ENCODE data around the gene IYD.
"Not testable (repeated sequence)": the region's sequence is repeated elsewhere in the genome, so short reads cannot be mapped to it uniquely, and the experiment has no call there.

Gene IYD

DNA sequence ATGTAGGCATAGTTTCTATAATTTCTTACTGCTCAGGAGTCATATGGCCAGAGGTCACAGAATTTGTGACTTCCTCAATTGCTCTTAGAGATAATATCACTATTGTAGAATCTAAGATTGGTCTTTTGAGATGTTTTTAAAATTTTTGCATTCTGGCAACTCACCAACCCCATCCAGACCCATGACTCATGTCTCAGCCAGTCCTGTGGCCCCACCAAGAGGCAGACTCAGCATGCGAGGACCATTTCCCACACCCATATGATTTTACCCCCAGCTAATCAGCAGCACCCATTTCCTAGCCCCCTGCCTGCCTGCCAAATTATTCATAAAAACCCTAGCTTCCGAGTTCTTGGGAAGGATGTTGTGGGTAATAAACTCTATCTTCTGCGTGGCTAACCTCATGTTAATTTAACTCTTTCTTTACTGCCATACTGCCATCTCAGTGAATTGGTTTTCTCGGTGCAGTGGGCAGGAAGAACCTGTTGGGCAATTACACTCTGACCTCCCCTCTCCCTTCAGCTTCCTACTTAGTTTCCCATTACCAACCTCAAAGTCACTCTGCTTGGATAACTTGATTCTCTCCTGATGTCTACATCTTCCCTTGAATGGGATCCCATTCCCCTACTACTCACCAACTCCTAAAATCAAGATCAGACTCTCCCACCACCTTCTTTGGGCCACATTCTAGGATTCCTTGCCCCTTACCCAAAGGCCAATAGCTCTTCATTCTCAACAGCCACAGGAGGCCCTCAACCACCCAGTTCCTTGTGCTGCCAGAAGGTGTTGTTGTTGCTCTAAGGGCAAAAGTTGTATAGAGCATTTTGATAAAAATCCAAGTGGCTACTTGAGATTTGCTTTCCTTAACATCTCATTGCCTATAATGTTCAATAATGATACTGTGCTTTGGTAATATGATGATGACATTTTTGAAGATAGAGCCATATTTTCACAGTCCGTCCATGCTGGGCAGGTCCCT lies 16.2 kb upstream of the IYD start:
- DNase-seq (ENCODE audit: low spot score) = peak; percentile 19

DNA sequence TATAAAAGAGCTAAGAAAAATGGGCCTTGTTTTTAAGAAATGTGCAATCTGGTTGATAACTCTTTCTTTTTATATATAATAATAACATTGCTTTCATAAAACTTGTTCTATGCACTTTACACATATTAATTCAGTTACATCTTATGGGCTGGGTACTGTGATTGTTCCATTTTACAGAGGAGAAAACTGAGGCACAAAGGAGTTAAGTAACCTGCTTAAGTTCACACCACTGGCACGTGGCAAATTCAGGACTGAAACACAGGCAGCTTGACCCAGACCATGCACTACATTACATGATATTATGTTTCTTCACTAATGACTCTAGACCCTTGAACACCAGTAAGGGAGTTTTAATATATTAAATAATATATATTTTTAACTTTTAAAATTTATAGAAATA lies 15.4 kb upstream of the IYD start:
- DNase-seq (ENCODE audit: low spot score) = no peak

DNA sequence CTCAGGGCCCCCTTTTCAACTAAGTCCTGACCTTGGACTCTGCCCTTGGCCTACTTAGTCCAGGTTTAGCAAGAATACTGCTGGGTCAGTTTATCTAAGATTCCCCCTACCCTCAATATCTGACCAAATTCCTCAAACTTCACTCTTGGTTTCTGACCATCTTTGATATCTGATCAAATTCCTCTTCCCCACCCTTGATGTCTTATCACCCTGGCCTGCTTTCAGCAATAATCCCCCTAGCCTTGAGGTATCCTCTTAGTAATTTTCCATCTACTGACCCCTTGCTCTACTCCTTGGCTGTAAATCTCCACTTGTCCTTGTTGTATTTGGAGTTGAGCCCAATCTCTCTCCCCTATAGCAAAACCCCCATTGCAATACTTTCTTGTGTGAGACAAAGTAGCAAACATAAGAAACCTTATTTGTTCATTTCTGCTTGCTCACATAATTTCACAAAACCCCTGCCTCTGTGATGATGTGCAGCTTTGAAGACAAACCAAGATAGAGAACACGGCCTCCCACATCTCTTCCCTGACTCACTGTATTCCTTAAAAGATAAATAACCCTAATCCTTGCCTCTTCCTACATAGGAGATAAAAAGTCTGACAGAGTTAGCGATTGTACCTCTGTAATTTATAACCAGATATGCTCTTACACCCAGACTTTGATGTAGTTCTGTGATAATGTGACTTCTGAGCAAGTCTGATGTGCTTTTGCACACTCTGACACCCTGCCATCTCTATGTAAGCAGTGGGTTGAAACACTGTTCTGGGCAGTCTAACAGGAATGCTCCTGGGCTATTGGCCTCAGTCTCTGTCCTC lies 13.8 kb upstream of the IYD start:
- DNase-seq (ENCODE audit: low spot score) = no peak

DNA sequence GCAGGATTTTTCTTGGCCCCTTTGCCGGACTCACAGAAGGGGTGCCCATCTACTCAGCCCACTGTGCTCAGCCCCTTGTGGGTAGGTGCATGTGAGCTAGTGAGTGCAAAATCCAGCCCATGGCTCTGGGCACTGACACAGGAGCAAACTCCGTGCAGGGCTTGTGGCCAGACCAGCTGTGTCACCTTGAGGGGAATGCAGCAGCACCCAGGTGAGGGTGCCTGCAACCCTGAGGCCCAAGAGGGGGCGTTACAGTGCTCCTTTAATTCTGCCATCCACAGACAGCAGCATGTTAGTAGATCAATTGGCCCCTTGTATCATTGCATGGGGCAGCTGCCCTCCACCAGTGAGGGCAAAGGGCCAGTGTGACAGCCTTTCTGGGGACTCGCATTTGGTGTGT lies 12.9 kb upstream of the IYD start:
- no peak for DNase-seq (ENCODE audit: low spot score)

DNA sequence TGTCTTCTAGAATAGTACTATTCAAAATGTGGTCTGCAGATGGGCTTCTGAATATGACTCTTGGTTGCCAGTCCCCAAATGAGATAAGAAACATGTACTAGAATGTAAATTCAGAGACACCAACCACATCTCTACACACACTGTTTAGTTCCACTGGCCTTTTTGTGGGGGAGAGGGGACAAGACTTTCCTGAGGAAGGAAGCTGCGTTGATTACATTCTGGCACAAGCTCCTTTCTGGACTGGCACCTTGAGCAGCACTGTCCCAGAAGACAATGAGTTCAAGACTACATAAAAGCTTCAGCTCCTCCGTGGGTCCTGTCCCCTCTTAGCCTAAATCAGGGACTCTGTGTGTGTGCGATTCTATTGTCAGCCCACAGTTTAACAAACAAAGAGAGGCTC lies 6.9 kb upstream of the IYD start:
- DNase-seq (ENCODE audit: low spot score) = no peak

DNA sequence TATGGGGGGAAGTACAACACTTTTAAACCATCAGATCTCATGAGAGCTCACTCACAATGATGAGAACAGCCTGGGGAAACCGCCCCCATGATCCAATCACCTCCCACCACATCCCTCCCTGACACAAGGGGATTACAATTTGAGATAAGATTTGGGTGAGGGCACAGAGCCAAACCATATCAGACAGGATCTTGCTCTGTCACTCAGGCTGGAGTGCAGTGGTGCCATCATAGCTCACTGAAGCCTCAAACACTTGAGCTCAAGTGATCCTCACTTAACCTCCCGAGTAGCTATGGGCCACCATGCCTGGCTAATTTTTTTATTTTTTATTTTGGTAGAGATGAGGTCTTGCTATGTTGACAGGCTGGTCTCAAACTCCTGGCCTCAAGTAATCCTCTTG lies 5.1 kb upstream of the IYD start:
- DNase-seq (ENCODE audit: low spot score) = no peak

DNA sequence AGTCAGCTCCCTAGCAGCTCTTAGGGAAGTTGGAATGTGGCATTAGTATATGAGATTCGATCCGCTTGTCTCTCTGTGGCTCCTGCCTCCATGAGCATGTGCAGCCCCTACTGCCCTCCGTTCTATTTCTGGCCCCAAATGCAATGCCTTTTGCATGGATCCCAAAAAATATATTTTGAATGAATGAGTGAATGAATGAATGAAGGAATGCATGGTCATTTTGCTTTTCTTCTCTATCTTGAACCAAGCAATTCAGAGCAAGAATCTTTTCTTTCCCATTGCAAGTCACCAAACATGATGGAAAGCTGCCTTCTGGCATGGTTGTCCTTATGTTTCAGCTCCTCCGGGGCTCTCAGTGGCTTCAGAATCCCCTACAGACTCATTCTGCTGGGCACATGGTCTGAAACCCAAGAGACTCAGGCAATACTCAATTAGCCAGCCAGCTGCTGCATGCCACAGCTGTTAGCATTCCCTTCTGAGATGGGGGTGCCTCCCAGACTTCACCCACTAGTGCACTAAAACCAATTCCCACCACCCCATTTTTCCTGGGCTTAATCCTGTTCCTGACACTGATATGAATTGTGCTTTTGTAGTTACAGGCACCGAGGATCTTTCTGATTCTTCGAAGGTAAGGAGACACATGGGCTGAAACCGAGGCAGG lies 2.6 kb upstream of the IYD start:
- DNase-seq (ENCODE audit: low spot score) = no peak

DNA sequence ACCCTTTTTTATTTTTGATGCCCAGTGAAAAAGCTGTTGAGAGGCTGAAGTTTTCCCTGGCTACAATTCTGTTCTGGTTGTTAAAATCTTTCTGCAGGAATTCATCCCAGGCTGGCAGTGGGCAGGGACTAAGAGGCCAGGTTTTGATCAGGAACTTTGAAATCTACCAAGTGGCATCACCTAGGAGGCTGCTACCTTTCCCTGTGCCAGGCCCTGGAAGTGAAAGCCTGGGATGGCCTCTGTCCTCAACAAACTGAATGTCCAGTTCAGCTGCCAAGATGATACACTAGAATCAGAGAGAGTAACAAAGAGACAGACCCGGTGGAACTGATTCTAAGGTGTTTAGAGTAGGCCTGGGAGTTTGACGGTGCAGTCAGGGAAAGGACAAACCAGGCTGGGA lies 596 bp downstream of the IYD start:
- no peak for DNase-seq (ENCODE audit: low spot score)

DNA sequence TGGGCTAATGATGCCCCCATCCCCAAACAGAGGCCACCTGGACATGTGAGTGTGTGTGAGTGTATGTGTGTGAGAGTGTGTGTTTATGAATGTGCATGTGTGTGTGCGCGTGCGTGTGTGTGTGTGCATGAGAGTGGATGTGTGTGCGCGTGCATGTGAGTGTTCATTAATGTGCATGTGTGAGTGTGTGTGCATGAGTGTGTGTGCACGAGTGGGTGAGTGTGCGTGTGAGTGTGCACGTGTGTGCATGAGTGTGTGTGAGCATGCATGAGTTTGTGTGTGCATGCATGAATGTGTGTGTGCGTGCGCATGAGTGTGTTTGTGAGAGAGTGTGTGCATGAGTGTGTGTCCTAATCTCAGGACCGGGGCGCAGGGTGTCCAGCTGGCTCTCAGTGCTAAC lies 1.3 kb downstream of the IYD start:
- no peak for DNase-seq (ENCODE audit: low spot score)

DNA sequence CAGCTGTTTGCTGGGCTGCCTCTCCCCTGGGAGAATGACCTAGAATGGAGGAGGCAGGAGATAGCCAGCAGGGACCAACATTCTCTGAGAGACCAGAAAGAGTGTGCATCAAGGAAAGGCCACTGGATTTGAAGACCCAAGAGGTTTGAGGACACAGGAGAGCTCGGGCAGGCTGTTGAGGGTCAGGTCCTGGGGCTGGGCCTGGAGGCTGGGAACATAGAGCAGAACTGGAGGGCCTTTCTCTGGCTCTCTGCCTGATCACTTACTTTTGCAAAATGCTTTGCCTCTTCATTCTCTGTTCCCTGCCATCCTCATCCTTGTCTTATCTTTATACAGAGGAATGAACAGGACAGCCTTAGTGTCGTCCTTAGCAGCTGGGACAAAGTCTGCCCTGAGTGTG lies 2.5 kb downstream of the IYD start:
- no peak for DNase-seq (ENCODE audit: low spot score)

DNA sequence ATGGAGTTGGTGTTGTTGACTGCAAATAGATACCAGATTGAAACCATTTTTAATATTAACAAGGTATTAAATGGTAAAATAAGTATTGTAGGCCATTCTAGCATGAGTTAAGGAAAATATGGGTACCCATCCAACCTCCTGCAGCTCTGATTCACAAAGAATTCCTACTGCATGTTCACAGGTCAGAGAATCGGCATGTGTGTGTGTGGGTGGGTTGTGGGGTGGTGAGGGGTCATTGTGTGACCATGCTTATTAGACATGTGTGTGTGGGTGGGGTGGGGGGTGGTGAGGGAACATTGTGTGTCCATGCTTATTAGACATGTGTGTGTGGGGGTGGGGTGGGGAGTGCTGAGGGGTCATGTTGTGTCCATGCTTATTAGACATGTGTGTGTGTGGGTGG lies 3.2 kb downstream of the IYD start:
- DNase-seq (ENCODE audit: low spot score) = no peak

DNA sequence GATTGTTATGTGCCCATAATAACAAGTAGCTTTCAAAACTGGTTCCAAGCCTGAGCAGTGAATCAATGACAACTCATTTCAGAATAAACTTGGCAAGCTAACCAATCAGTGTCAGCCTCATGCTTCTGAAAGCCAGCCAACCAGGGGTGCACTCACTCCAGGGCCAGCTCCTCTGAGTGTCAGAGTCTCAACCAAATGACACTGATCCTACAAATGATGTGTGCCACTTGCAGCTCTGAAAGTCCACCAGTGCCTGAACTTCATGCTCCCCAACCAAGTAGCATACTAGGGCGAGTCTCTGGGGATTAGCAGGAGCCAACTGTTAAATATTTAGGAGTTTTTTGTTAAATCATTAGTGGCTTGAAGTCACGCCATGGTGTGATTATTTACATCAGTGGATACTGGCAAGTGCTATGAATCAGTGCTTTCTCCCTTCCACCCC lies 4.5 kb downstream of the IYD start:
- no peak for DNase-seq (ENCODE audit: low spot score)

DNA sequence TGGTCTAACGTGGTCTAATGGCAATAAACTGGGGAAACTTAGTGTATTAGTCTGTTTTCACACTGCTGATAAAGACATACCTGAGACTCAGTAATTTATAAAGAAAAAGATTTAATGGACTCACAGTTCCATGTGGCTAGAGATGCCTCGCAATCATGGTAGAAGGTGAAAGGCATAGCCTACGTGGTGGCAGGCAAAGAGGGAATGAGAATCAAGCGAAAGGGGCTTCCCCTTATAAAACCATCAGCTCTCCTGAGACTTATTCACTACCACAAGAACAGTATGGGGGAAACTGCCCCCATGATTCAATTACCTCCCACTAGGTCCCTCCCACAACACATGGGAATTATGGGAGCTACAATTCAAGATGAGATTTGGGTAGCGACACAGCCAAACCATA lies 5.5 kb downstream of the IYD start:
- DNase-seq (ENCODE audit: low spot score) = not testable (repeated sequence)

DNA sequence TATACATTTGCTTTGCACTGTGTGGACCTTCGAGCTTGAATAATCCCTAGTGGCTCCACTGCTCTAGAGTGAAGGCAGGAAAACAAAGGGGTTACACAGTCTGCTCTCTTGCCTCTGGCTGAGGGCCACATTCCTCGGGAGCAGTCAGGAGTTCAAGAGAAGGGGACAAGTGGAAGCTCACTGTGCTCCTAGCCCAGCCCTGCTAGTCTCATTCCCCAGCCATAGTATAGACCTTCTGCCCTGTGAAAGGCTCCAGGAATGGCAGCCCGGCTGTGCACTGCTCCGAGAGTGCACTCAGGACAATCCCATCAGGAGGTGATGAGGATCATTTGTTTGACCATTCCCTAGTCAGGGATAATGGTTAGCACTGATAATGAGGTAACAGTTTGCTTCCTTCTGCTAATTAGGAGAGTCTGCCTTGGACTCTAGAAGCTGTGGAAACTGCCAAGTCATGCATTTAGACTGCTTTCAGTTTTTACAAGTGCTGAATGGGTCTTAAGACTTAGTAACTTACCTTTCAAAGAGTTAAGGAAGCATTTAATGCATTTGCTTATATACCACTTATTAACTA lies 8.5 kb downstream of the IYD start:
- peak; percentile 75 for DNase-seq (ENCODE audit: low spot score)

DNA sequence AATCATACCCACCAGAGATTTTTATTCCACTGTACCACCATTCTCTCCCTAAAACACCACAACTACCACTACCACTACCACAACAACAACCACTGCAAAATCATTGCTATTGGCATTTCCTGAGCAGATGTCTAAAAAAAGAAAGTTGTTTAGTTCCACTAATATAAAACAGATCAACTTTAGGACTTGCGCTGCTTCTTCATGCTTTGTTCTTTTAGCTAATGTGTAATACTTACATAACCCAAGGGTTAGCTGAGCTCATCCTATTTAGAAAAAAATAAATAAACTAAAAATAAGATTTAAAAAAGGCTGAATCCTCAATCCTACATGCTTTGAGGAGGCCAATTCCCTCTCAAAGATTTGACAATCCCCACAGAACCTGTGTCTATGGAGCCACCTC lies 11.4 kb downstream of the IYD start:
- no peak for DNase-seq (ENCODE audit: low spot score)

DNA sequence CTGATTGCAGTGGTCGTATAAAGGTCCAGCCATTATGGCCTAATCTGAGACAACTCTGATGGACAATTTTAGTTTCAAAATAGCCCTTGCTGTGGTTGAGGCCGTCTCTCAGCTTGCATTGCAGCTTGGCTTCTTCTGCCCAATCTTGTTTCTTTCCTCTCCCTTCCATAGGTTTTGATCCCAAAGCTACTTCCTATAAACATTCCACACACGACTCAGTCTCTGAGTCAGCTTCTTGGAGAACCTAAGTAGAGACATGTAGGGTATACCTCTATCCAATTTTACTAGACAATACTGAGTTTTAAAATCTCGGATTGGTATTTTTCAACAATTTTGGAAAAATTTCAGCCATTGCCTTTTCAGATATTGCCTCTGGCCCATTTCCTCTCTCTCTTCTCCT lies 13.4 kb downstream of the IYD start:
- DNase-seq (ENCODE audit: low spot score) = no peak

DNA sequence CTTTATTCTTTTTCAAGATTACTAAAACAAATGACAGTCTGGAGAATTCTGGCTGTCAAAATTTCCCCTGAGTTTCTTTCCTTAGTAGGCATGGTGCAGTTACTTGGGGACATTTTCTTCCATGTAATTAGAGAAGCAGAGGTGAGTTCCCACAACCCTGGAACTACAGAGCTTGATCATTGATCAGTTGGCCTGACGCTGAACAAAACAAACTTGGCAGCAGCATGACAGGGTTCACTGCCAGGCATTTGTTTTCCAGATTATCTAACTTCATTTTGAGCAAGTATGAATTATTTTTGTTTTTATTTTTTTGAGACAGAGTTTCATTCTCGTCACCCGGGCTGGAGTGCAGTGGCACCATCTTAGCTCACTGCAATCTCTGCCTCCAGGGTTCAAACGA lies 22.6 kb downstream of the IYD start:
- no peak for DNase-seq (ENCODE audit: low spot score)

DNA sequence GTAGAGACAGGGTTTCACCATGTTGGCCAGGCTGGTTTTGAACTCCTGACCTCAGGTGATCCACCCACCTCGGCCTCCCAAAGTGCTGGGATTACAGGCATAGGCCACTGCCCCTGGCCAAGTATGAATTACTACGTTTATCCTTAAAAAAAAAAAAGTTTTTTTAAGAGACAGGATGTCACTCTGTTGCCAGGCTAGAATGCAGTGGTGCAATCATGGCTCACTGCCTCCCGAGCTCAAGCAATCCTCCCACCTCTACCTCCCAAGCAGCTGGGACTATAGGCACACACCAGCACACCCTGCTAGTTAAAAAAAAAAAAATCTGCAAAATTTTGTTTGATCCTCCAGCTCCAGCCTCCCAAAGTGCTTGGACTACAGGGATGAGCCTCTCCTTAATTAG lies 23.1 kb downstream of the IYD start:
- no peak for DNase-seq (ENCODE audit: low spot score)

DNA sequence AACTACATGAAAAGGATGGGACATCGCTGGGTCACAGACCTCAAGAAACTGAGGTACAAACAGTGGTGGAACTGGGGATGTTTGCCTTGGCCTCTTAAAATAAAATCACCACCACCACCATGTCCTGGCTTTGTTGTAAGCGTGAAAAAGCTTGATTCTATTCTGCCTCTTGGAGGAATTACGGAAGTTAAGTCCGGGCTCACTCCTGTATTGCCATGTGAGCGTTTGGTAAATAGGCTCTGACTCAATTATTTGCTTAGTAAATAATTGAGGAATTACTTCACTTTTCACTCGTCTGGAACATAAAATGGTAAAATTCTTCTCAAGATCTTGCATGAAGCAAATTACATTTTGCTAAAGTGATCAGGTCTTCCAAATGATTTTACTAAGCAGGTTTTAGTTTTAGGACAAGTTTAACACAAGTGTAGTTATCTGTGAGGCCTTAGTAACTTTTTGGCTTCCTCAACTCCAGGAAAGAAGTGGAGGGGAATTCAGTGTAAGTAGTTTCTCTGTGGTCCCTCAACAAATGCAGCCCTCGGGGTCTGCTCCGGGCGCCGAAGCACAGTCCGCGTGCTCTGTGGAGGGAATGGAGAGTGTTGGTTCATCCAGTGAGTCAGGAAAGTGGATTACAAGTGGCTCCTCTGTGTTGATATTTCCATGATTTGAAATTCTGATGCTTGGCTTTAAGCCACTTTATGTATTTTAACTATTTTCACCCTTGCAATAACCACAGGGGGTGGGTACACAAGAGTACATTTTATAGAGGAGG lies 23.8 kb downstream of the IYD start:
- no peak for DNase-seq (ENCODE audit: low spot score)

DNA sequence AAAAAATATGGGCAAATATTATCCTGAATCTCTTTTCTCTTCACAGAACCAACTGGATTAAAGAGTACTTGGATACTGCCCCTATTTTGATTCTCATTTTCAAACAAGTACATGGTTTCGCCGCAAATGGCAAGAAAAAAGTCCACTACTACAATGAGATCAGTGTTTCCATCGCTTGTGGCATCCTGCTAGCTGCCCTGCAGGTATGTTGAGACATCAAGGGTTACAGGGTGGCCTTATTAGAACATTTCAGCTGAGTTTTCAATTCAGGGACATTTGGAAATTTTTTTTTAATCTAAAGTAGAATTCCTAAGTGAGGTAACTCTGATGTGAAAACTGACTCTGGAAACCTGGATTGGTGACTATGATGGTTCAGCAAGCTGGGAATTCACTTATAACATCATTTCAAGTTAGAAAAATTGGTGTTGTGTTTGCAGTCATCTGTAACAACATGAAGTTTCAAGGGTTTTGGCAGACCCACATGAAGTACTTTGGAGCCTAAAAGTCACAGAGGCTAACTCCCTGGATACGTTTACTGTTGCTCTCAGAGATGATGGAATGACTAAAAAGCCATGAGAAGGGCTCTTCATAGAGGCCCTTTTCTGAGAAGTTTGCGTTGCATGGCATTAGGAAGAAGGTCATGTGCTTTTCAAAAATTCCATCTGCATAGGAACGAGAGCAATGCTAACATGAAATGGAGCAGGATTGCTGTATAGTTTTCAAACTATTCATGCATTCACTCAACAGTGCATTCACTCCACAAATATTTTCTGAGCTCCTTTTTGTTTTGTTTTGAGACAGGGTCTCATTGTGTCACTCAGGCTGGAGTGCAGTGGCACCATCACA lies 25.5 kb downstream of the IYD start:
- no peak for DNase-seq (ENCODE audit: low spot score)

DNA sequence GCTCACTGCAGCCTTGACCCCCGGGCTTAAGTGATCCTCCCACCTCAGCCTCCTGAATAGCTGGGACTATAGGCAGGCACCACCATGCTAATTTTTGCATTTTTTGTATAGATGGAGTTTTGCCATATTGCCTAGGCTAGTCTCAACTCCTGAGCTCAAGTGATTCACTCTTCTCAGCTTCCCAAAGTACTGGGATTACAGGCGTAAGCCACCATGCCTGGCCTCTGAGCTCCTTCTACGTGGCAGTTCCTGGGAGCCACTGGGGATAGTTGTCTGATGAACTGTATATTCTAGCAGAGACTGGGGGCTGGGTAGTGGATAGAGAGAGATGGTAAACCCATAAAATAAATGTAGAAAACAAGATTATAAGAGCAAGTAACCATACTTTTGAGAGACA lies 26.1 kb downstream of the IYD start:
- DNase-seq (ENCODE audit: low spot score) = no peak
